Germinal center (tissue), 1 donor: ENCODE data around the gene PAH.

ENCODE experiments used
- DNase-seq: peaks from one replicate; pipeline ENCODE4 v3.0.0; 2012; ENCODE audit warnings: mixed read lengths, low spot score

PAH gene

DNA sequence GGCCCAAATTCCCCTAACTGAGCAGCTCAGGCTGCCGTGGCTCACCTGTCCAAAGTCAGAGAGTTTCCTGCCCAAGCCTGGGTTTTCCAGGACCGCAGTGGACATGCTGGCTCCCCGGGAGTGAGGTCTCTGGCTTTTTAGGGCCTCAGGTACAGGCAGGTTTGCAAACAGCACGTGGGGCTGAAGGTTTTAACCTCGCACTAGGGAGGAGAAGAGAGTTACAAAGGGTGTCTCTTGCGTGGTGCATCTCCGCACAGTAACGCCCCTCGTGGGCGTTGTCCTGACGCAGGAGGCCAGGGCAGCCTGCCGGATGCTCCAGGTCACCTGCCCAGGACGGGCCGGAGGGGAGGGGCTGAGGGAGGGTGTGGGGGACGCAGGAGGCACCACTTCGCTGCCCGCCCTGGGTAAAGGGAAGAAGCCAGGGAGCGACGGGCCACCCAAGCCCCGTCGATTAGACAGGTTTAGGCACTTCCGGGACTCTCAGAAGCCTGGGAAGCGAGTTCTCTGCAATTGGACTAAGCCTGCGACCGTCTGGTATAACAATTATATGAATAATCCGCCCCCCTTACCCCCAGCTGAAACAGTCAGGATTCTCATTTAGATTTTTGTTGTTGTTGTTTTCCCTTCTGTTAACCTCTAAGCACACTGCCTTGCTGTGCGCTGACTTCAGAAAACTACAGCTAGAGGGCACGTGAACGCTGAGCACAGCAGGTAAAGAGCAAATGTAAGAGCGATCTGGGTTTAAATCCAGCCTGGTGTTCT is at the start of gene PAH:
TSS of gene PAH (minus strand) at position 219 of the 762 bp plus-strand sequence. CDS start at position 105, 114 bp downstream.
- peak; percentile 10 for DNase-seq

DNA sequence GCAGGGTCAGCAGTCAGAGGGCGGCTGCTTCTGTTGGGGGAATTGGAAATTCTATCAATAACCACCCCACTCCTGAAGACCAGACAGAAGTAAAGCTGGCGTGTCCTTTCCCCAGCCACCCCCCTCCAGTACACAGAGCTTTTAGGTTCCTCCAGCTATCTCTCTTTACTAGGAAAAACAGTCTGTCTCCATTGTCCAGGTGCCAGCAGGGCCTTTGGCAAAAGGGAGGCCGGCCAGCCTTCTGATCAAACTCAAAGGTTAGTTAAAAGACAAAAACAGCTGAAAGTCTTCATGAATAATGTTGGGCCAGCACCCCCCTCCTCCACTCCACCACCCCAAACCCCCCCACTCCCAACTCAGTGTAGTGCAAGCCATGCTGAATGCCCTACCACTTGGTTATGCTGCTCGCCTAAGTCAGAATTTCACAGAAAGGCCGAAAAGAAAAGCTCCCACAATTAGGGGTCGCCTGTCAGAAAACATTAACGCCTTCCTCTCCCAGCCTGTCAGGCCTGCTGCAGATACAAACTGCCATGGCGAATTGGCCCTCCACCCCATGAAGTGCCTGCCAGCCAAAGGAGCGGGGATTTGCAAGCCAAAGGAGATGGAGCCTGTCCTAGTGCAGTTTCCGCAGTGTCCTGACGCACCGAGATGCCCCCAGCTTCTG is 49.3 kb upstream of the PAH start:
- DNase-seq = no peak

DNA sequence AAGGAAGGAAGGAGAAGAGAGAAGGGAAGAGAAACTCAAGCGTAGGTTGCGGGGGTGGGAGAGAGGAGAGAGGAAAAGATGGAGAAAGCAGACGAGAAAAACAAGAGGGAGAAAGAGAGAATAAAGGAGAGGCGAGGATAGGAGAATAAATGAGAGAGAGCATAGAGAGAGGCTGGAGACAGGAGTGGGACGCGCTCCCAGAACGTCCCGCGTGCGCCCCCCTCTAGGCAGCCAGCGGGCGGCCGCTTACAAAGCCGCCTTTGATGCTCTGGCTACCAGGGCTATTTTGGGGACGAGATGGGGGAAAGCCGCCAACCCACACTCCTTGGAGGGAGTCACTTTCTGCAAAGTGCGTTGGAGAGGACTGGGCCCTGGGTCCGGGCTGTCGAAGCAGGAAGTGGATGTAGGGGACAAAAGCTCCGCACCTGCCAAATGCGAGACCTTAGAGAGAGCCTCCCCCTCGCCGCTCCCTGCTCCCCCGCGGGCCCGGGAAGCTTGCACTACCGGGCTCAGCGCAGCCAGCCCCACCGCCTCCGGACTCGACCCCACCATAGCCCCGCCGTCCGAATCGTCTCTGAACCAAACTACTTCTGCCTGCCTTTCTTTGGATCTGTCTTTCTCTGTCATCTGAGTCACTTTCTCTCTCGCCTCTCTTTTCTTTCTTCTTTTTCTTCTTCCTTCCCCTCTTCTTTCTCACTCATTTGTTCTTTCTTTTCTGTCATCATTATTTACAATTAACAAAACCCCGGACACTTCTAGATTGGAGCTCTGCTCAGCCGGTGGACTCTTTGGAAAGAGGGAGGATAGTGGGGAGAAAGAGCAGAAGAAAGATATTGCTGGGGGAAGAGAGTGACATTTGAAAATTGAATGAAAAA is 48.5 kb upstream of the PAH start:
- DNase-seq = no peak

DNA sequence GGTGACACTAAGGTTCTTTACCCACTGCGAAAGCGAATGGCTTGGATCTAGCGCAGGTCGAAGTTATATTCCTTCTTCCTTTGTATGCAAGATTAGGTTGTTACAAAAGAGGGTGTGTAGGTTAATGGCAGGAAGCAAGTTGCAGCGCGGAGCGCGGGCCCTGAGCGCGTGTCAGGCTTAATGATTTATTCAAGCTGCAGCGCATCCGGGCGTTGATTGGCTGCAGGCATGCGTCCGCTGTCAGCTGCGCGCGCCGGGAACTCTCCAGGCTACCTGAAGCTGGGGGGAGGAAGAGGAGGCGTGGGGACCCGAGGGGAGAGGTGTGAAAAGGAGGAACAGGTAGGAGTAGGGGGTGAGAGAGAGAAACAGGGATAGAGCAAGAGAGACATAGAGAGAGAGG is 47.8 kb upstream of the PAH start:
- no peak for DNase-seq

DNA sequence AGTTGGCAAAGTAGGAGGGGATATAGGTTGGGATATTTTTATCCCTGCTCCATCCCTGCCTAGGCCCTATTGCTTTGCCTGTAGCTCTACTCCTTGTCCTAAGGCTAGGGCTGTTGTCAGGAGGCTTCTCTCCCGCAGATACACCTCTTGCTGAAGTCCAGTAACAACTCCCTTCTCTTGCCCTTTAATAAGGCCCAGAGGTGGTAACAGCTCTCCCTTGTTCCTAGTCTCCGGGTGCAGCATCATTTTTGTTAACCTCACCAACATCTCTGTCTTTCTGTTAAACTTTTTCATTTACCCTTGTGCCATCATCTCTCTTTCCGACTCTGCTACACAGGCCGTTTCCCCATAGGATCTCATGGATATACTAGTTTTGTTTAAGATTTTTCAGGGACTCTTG is 46.8 kb upstream of the PAH start:
- DNase-seq = no peak

DNA sequence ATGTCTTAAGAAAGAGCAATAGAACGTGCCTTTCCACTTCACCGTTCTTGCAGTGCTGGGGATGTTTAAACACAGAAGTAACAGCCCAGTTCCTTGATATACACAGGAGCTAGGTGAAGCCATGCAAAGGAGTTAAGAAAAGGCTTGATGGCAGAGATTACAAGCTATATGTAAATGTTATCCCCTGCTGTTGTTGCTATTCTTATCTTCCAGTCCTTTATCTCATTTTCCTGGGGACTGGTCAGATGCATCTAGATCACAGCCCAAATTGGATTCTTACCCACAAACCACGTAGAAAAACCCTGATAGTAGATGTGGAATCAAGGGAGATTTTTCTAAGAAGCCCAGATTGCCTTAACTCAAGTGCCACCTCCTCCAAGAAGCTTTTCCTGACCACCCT is 45.9 kb upstream of the PAH start:
- no peak for DNase-seq

DNA sequence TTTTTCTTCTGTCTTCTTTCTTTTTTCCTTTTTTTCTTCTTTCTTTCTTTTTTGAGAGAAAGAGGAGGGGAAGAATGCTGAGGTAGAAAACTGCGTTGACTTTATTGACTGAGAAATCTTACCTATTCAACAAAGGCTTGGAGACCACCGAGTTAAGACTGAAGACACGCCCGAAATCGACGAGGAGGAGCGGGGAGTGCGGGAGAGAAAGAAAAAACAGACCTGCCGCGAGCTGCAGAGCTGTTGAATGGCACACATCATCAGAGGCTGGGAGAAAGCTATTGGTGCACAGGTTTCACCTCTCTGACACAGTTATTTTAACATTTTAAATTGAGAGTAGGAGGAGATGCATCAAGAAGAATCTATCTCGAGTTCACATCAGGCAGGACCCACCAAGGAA is 45.5 kb upstream of the PAH start:
- DNase-seq = no peak

DNA sequence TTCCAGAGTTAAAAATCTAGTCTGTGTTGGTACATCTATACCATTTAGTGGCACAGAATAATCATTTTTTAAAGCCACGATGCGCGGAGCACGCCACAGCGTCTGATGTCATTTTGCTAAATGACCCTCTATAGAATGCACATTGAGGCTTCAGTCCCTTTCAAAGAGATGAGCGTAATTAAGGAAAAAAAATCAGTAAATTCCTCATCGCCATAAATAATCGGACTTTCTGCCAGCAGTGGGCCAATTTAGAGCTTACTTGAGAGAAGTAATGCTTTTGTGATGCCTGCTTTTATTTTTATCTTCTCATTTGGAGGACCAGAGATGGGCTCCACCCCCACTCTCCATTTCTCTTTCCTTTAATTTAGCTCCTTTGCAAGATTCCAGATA is 44.4 kb upstream of the PAH start:
- no peak for DNase-seq

DNA sequence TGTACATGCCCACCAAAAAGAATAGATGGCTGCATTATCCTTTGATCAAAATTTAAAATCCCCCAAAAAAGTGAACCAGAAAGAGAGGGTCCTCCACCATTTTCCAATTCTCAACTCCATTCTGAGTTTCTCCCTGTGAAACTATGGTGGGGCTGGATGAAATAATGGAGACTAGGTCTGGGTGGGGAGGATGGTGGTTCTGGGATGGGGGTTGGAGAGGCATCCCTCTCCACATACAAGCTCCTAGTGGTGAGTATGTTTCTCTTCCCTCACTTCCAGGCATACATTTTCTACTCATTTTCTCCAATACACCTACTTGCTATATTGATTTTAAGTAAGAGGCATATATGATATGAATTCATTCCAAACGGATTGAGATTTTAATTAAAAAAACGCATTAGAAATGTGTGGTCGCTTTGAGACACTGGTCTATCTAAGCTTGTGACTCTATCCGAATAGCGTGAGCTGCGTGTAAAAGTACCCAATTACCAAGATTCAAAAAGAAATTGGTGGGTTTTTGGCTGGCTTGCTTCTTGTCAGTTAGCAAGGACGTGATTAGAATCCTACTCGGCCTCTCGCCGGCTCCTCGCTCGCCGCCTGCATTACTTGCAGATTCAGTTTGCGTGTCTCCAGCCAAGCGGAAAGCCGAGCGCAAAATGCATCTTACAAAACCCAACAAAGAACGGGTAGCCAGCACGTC is 43.9 kb upstream of the PAH start:
- no peak for DNase-seq

DNA sequence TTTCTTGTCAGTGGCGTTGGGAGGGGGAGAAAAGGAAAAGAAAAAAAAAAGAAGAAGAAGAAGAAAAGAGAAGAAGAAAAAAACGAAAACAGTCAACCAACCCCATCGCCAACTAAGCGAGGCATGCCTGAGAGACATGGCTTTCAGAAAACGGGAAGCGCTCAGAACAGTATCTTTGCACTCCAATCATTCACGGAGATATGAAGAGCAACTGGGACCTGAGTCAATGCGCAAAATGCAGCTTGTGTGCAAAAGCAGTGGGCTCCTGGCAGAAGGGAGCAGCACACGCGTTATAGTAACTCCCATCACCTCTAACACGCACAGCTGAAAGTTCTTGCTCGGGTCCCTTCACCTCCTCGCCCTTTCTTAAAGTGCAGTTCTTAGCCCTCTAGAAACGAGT is 42.3 kb upstream of the PAH start:
- DNase-seq = no peak

DNA sequence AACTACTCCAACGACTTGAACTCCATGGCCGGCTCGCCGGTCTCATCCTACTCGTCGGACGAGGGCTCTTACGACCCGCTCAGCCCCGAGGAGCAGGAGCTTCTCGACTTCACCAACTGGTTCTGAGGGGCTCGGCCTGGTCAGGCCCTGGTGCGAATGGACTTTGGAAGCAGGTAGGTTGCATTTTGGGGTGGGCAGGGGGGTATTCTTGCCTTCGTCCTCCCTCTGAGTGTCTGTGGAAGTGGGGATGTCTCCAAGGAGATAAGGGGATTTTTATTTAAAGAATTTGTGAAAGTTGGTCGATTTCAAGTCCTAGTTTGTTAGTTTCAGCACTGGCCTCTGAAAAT is 41.8 kb upstream of the PAH start:
- DNase-seq = no peak

DNA sequence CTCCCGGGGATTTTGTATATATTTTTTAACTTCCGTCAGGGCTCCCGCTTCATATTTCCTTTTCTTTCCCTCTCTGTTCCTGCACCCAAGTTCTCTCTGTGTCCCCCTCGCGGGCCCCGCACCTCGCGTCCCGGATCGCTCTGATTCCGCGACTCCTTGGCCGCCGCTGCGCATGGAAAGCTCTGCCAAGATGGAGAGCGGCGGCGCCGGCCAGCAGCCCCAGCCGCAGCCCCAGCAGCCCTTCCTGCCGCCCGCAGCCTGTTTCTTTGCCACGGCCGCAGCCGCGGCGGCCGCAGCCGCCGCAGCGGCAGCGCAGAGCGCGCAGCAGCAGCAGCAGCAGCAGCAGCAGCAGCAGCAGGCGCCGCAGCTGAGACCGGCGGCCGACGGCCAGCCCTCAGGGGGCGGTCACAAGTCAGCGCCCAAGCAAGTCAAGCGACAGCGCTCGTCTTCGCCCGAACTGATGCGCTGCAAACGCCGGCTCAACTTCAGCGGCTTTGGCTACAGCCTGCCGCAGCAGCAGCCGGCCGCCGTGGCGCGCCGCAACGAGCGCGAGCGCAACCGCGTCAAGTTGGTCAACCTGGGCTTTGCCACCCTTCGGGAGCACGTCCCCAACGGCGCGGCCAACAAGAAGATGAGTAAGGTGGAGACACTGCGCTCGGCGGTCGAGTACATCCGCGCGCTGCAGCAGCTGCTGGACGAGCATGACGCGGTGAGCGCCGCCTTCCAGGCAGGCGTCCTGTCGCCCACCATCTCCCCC is 41.2 kb upstream of the PAH start:
- no peak for DNase-seq

DNA sequence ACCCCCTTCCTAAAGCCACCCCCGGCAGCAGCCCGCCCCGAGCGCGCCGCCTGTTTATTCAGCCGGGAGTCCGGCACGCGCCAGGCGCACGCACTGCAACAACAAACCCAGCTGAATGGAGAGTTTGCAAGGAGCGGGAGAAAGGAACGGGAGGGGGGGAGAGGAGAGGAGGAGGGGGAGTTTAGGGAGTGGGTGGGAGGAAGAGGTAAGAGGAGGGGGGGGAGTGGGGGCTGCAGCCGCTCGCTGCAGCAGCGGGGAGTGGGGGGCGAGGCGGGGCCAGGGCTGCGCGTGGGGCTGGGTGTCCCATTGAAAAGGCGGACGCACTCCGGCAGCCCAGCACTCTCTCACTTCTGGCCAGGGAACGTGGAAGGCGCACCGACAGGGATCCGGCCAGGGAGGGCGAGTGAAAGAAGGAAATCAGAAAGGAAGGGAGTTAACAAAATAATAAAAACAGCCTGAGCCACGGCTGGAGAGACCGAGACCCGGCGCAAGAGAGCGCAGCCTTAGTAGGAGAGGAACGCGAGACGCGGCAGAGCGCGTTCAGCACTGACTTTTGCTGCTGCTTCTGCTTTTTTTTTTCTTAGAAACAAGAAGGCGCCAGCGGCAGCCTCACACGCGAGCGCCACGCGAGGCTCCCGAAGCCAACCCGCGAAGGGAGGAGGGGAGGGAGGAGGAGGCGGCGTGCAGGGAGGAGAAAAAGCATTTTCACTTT is 40.5 kb upstream of the PAH start, which contains the start of gene ASCL1:
TSS of gene ASCL1 (plus strand) at position 336 of the 712 bp plus-strand sequence. CDS start 571 bp downstream, outside the sequence.
- DNase-seq = no peak

DNA sequence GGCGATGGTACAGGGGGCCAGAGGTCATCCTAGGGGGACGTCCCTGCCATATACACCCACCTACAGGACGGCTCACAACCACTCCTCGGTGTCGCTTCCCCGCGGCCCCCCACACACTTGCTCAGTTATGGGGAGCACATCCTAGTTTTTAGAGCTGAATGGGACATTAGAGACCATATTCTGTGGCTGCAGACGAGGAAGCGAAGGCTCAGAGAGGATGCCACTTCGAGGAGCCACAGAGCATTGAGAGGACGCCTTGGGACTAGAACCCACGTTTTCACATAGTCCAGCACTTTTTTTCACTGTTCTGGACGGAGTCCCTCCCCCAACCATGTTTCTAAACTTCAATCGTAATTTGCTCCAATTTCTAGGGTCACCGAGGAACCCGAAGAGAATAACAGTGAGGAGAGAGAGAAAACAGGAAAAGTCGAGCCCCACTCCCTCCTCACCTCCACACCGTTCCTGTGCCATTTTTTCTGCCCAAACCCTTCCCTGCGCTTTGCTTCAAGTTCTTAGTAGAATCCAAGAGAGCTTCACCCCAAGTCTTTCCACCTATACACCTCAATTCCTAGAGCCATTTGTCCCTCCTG is 39.8 kb upstream of the PAH start:
- DNase-seq = no peak

DNA sequence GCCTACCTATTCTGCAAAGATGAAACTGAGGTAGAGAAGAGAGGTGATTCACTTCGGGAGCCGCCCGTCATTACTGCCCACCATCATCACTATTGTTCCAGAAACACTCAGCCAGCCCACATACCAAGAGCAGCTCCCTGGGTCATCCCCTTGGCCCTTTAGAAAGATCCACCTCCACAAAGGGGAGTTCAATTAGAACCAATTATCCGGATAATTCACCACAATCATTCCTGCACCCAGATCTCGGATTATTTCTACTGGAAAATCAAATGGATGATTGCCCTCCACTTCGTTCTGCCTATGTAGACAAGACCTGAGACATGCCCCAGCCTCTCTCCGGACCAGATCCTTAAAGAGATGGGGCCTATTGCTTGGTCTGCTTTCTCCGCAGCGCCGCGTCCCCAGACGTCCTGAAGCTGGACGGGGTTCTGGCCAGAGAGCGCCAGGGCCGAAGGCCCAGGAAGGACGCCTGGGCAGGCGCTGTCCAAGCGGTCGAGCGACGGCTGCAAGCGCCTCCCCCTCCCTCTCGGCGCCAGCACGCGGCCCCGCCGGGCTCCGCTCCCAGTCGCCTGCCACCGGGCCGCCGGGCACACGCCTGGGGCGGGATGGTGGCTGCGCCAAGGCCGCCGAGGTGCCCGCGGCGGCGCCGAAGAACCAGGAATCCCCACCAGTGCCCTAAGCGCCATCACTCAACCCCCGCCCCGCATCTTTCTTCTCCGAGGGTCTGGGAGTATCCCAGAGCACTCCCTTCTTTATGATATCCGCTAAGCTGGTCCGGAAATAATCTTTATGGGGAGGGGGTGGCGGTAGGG is 39.1 kb upstream of the PAH start:
- no peak for DNase-seq

DNA sequence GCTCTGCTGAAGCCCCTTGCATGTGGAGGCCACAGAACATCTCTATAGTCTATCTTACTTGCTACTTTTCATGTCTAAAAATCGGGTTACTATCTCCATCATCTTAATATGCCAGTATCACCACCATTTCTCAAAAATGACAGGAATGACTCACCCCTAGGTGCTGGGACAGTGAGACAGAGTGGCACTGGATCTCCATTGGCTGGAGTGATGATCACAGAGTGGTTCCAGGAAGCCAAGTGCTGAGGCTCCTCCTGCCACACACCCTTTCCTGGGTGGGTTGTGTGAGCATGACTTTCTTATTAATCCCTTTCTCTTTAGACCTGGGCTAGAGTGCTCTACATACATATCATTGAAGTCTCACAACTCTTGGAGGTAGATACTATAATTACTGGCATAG is 37.1 kb upstream of the PAH start:
- DNase-seq = no peak

DNA sequence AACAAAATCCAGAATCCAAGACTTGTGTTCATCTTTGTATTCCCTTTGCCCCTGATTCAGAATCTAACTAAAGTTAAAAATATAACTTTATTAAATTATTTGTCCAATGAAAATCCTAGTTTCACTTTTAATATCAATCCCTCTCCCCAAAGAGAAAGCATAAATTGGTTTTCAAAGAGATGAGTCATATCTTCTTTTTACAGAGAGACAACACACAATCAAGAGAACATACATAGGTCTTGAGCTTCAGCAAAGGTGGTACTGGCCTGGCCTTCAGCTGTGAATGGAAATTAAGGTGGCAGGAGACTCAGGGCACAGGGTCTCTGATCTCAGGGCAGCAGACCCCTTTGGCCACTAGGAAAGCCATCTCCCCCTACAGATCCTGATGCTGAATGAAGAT is 36.2 kb upstream of the PAH start:
- DNase-seq = no peak

DNA sequence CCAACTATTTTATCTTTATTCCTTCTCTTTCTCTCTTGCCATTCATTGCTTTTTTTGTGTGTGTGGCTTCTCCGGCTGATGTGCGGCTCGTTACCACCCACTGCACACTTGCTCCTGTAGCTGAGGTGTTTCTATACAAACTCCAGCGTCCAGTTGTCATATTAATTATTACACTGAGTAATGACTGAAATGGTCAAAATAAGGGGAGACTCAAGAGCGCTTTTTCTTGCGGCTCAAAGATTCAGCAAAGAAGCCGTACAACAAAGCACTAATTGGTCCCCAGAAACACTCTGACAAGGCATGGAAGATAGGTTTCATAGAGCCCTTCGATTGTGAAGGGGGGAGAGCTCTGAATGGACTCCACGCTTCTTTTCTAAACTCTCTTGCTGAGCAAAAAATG is 34.8 kb upstream of the PAH start:
- DNase-seq = no peak

DNA sequence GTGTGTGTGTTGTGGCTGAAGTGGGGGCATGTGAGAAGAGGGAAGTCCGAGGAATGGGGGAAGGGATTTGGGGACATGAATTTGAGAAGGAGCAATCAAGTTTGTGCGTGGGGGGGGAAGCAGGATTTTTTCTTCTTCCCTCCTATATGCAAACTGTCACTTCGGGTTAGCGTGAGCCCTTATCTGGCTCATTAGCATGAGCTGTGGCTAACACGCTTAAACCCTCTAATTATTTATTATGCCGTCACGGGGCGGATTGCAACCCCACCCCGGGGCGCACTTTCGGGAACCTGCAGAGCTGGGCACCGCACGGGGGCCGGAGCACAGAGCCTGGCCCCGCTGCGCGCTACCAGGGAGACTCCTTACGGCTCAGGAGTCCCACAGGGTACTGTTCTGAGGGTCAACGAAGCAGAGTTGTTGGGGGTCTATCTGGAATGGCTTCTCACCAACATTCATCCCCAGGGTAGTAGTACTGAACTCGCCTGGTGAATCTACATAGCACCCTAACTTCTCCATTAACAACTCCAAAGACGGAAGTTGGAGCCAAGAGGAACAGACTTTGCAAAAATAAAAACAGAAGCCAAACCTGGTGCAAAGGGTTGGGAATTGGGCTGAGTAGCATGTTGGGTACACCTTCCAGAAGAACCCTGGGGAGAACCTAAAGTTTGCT is 34.0 kb upstream of the PAH start:
- DNase-seq = no peak
